Suprapubic skin (tissue), 4 donors: ENCODE measurements around the gene CCDC68.

Source experiments
- POLR2A ChIP-seq, 2 donors: fragments of 450-650 bp; IDR thresholded peaks; one replicate each; pipeline ENCODE4 v1.6.1; 2017; ENCODE audit warnings: antibody characterized with exemption in 2 of 2, mild to moderate bottlenecking in 2 of 2, moderate library complexity in 2 of 2
- POLR2AphosphoS5 ChIP-seq, 3 donors: sonication (generic); formaldehyde crosslinking; IDR thresholded peaks; one replicate each; pipeline ENCODE4 v1.6.1; 2017; ENCODE audit warnings: antibody characterized with exemption in 3 of 3
- TF ChIP-seq, protein P1 (sequence below), 2 donors: fragments of 200-600 bp in 1 of 2; fragments of 450-650 bp in 1 of 2; sonication (generic) in 1 of 2; IDR thresholded peaks; one replicate each; pipeline ENCODE4 v1.5.1; 2016 to 2019; ENCODE audit warnings: antibody characterized with exemption in 2 of 2, mild to moderate bottlenecking in 1 of 2, moderate library complexity in 1 of 2

DNA sequence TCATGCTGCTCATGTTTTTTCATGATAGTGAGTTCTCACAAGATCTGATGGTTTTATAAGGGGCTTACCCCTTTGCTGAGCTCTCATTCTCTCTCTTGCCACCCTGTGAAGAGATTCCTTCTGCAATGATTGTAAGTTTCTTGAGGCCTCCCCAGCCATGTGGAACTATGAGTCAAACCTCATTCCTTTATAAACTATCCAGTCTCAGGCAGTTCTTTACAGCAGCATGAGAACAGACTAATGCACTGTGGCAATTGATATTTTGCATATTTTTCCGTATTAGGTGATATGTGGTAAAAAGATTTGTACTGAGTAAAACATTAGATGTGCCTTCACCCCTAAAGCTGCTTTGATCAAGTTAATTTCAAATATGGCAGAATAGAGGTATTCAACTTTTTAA lies 82.2 kb downstream of the CCDC68 start:
- TF ChIP-seq, protein P1, sequence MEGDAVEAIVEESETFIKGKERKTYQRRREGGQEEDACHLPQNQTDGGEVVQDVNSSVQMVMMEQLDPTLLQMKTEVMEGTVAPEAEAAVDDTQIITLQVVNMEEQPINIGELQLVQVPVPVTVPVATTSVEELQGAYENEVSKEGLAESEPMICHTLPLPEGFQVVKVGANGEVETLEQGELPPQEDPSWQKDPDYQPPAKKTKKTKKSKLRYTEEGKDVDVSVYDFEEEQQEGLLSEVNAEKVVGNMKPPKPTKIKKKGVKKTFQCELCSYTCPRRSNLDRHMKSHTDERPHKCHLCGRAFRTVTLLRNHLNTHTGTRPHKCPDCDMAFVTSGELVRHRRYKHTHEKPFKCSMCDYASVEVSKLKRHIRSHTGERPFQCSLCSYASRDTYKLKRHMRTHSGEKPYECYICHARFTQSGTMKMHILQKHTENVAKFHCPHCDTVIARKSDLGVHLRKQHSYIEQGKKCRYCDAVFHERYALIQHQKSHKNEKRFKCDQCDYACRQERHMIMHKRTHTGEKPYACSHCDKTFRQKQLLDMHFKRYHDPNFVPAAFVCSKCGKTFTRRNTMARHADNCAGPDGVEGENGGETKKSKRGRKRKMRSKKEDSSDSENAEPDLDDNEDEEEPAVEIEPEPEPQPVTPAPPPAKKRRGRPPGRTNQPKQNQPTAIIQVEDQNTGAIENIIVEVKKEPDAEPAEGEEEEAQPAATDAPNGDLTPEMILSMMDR (IDR thresholded peaks at IDR 0.05) = no peak
- TF ChIP-seq POLR2AphosphoS5 (IDR thresholded peaks at IDR 0.05) (no peak), POLR2A (IDR thresholded peaks at IDR 0.05) (no peak)
